ENCODE data around the gene PHLDA3.

Gene PHLDA3

DNA sequence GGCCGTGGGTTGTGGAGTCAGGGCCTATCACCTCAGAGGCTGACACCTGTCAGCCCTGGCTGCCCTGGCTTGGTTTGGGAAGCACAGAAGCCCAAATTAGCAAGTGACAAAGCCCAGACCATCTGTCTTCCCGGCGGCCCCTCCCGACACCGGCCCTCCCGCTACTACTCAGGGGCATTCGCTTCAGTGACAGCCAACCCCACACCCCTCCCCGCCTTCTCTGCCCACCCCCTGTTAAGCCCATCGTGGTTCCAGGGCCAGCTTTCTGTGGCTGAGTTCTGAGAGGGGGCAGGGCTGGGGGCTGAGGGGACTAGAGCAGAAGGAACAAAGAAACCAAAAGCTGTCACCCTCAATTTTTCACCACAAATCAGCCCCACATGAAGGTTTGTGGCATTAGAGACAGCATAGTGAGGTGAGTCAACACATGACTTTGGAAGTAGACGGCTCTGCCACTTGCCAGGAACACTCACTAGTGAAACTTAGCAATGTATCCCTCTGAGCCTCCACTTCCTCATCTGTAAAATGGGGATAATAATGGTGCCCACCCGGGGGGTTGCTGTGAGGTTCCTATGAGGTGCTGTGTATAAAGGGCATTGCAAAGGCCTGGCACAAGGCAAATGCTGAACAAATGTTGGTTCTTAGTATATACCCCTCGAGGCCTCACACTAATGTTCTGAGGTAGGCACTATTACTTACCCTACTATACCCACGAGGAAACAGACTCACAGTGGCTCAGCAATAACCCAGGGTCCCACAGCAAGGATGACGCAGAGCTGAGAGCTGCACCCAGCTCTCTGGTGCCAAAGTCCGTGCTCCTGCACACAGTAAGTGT is 42.3 kb downstream of the PHLDA3 start:
- DNase-seq = no peak

DNA sequence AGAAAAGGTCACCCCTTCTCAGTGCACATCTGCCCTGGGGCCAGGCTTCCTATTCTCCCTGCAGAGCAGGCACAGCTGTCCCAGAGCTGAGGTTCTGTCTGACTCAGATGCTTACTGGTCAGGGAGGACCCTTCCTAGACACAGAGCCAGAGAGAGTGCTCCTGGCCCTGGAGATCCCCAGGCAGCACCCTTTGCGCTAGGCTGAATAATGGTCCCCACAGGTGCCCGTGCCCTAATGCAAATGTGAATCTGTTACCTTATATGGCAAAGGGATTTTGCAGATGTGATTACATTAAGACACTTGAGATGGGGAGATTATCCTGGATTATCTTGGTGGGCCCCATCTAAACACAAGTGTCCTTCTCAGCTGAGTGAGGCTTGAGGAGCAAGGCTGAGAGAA is 44.8 kb downstream of the PHLDA3 start:
- no peak for DNase-seq

DNA sequence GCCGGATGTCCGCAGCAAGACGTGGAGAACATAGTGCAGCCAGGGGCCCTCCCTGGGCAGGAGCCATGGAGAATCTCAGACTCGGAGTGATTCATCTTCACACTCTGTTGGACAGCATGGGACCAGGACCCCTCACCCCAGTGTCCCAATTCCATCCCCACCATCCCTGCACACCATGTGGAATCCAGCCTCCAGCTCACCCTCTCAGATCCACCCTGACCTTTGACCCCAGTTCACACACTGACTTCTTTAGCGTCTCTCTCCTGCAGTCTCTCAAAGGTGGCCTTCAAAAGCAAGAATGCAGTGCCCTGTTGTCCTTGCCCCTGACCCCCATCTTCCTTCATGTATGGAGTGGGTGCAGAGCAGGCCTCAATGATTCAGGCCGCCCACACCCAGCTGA is 45.3 kb downstream of the PHLDA3 start:
- DNase-seq = no peak

DNA sequence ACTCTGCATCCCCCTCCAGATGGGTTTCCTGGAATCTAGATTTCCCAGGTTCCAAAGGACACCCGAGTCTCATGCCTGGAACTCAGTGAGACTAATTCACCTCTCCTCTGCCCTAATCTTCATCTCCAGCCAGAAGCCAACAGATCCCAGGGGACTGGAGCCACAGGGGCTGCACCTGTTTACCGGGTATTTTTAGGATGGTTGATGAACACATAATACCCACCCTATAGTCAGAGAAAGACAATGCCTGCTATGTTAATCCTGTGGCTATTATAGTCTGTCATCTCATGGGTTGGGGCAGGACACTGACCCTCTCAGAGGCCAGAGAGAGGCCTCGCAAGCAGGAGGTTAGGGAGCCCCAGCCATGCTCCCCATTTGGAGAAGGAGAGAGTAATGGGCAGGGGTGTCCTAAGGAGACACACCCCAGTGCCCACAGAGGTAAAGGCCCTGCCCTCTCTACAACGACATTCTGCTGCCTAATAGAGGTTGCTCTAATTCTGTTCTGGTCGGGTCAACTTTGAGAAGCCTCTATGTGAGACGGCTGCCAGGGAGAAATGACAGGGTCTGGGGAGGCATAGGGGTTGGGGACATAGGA is 46.5 kb downstream of the PHLDA3 start:
- DNase-seq = no peak

DNA sequence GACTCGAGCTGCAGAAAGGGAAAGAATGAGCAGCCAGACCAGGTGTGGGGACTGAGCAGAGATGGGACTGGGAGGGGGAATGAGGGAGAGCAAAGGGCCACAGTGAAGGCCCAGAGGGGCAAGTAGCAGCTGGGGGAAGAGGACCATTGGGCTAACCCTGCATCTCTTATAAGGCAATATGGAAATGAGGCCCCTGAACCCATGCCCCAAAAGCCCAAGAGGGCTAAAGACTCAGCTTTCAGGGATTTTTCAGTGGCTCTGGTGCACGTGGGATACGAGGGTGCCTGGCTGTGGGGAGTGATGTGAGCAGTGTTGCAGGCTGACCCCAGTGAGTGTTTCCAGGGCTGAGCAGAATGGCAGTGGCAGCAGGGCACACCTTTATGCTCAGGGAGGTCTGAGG is 47.0 kb downstream of the PHLDA3 start:
- DNase-seq = no peak

DNA sequence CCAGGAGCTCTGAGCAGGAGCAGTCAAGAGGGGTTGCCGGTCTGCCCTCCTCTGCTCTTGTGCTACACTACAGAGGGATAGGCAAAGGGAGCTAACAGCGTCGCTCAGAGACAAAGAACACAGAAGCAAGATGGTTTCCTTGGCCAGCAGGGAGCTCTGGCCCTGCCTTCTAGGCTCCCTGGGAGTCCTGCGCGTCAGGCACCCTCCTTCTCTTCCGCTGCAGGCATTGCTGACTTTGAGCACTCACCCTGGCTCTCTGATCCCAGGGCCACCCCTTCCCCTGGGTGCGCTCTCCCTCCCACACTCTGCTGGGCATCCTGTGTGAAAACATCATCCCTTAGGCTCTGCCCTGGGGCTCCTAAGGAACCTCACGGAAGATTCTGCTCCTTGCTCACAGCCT is 47.9 kb downstream of the PHLDA3 start:
- DNase-seq = no peak

DNA sequence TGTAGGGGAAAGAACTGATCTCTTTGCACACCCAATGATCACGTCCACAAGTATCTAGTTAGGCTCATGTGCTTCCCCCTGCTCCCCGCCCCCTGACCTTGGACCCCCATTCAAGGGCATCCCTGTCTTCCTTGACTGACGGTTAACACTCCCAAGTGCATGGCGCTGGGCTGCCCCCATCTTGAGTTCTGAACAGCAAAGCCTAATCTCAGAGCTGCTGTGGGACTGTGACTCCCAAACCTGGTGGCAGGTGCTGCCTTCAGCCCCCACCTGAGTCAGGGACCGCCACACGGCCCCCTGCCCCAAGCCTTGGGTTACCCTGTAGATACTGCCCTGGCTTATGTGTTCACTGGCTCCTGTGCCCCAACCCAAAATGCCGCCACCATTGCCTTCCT is 48.4 kb downstream of the PHLDA3 start:
- no peak for DNase-seq

DNA sequence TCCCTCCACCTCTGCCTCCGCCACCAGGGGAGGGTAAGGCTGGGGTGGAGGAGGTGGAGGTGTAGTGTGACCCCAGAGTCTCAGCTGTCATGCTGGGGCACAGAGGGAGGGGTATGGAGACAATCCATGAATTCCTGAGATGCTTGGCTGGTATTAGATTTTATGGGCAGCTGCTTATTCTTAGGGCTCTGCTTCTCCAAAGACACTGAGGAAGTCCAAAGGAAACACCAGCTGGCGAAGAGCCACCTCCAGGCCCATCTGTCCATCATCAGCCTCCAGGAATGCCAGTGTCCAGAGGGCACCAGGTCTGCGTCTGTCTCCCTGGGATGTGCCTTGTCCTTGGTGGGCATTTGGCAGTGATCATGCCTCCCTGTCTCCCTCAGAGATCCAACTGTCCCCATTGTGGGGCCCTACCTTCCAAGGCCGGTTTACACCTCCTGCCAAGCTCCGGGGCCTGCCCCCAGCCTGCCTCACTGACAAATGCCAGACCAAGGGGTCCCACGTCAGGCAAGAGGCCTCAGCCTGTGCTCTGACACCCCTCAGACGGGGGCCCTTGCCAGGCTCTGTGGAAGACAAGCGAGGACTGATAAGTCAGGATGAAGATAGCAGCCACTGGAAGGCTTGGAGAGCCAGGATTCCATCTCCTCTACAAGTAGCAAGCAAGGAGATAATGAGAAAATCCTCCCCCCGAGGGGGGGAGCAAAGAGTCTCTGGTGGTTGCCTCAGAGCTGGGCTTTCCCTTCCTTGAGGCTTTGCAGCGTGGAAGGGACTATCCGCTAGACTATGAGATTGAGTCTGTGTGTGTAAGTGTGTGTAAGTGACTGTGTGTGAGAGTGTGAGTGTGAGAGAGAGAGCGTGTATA is 49.0 kb downstream of the PHLDA3 start:
- DNase-seq = no peak

DNA sequence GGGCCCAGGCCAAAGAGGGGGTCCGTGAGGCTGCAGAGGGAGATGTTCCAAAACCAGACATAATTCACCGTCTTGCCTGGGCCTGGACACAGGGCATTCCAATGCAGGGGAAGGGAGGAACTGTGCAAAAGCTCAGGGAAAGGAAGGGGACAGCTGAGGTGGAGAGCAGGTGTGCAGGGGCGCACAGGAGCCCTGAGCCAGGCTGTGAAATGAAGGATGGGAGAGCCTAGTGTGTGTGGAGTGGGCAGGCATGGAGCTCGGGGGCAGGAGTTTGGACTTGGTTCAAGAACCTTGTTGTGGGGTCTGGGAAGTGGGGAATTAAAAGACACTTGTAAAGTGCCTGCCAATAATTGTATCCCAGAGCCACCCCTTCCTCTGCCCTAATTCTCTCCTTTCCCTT is 49.7 kb downstream of the PHLDA3 start:
- no peak for DNase-seq

DNA sequence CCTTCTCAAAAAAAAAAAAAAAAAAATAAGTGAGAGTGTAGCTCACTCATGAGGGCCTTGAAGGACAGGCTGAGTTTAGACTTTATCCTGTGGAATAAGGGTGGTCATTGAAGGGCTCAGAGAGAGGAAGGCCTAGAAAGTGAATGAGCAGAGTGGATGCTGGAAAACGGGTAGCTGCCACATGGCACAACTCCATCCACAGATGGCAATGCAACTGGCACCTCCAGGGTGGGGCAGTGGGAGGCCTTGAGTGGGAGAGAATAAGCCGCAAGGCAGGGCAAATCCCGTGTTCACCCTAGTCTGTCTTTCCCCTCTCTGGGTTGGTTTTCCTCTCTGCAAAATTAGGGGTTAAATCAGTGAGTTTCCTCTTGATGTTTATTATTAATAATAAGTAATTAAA is 50.5 kb downstream of the PHLDA3 start:
- no peak for DNase-seq
